Kidney (tissue), 22 donors: ENCODE data around the gene RUFY4. TPM values are rescaled to one million over a fixed set of nuclear protein-coding genes. Genes with fewer than 3 reads are reported as not detected.
"Not testable (repeated sequence)": the region's sequence is repeated elsewhere in the genome, so short reads cannot be mapped to it uniquely, and the experiment has no call there.

ENCODE experiments used
- DNase-seq, 5 donors: peaks; one replicate each; pipeline ENCODE4 v3.0.0-alpha.2; 2013 to 2020
- FAIRE-seq: peaks from 2 replicates; lab custom pipeline; 2012; peaks lifted over from hg19 to GRCh38; lab: Jason Lieb, UNC
- H3K27ac ChIP-seq, 2 donors: one replicate each; pipeline ENCODE4 v1.7.0; 2013; ENCODE audit warnings: low read depth in 2 of 2, low read length in 2 of 2, inconsistent platforms in 1 of 2
- H3K27me3 ChIP-seq: one replicate; pipeline ENCODE4 v1.7.1; 2013; ENCODE audit warnings: low read length, inconsistent platforms; ENCODE audit not compliant: control insufficient read depth, insufficient read depth
- H3K36me3 ChIP-seq, 3 donors: one replicate each; pipeline versions ENCODE4 v1.7.0 to v1.7.1; 2013; ENCODE audit warnings: low read length in 3 of 3, control low read depth in 1 of 3, inconsistent platforms in 1 of 3; ENCODE audit not compliant: insufficient read depth in 3 of 3, control insufficient read depth in 2 of 3
- H3K4me1 ChIP-seq, 3 donors: one replicate each; pipeline versions ENCODE4 v1.7.0 to v1.7.1; 2013; ENCODE audit warnings: low read length in 3 of 3, inconsistent platforms in 1 of 3, low read depth in 1 of 3; ENCODE audit not compliant: control insufficient read depth in 2 of 3, insufficient read depth in 2 of 3
- H3K4me3 ChIP-seq, 3 donors: one replicate each; pipeline versions ENCODE4 v1.7.0 to v1.8.1; 2013; ENCODE audit warnings: low read length in 3 of 3, control low read depth in 1 of 3, inconsistent platforms in 1 of 3
- H3K9ac ChIP-seq, 3 donors: one replicate each; pipeline versions ENCODE4 v1.7.0 to v1.7.1; 2013; ENCODE audit warnings: low read length in 3 of 3, control low read depth in 1 of 3, inconsistent platforms in 1 of 3
- H3K9me3 ChIP-seq, 3 donors: one replicate each; pipeline versions ENCODE4 v1.7.0 to v1.7.1; 2013; ENCODE audit warnings: low read length in 3 of 3, control low read depth in 1 of 3, inconsistent platforms in 1 of 3; ENCODE audit not compliant: control insufficient read depth in 2 of 3, insufficient read depth in 1 of 3
- CTCF ChIP-seq: IDR thresholded peaks from 3 replicates; pipeline ENCODE4 v1.5.1; 2012; ENCODE audit warnings: mild to moderate bottlenecking, moderate library complexity, borderline replicate concordance; ENCODE audit not compliant: insufficient read depth; ENCODE audit errors: extremely low read depth
- intact Hi-C: fragments of 100-400 bp; cut with DNase I; formaldehyde crosslinking; loops from one replicate; pipeline ENCODE4 v1.11.1; 2022
- long read RNA-seq, 10 donors: library from polyadenylated mRNA in 1 of 10; unstranded in 1 of 10; transcript quantifications; one replicate each; pipeline ENCODE4 v2.0.0 and lab custom pipeline, GENCODE V29; 2021 to 2026
- polyA plus RNA-seq: library from polyadenylated mRNA; stranded (reverse); fragments of 350-450 nt; fragmentation: Illumina TruSeq; extraction: RNeasy Lipid Tissue Mini Kit (QIAGEN cat#74804); gene quantifications from one replicate; pipeline ENCODE4 v1.2.3, GENCODE V29; 2014; ENCODE audit warnings: low read depth, low replicate concordance; ENCODE audit not compliant: insufficient read depth
- total RNA-seq: library from RNA; stranded (reverse); fragmentation: NEBNext Ultra II Directional; extraction: Animal tissue kit (Norgen Biotek cat#: 25700); gene quantifications from one replicate; pipeline ENCODE4 v1.2.1, GENCODE V29; 2021
- donor health status: control.
- donor health status: control.
- donor health status: control.
- donor health status: control.
- donor health status: control.
- donor health status: DM: yes; HTN: yes; CAD: no.
- donor health status: Normal renal cell carcinoma (clear cell type).

Gene RUFY4
- total RNA-seq (0.69 TPM), polyA plus RNA-seq (not detected)
- long read RNA-seq, donor 1, result 0 reads
- long read RNA-seq, donor 2, result 0 reads
- long read RNA-seq, donor 3, result 0 reads
- long read RNA-seq, donor 4, result 0 reads
- long read RNA-seq, donor 5, result 0 reads
- long read RNA-seq, donor 6, result 0 reads
- long read RNA-seq, donor 7, result 0 reads
- long read RNA-seq, donor 8, result 0 reads
- long read RNA-seq, donor 9, result 0 reads
- long read RNA-seq, donor 10, result 0 reads

GRCh38 chr2:218068721-218069334, at the start of gene RUFY4:
Gene RUFY4, plus strand, starts transcription at chr2:218069253. Its CDS starts 1,353 bp downstream, at chr2:218070606.
- H3K9me3 ChIP-seq, H3K27ac ChIP-seq, H3K4me1 ChIP-seq, H3K27me3 ChIP-seq, H3K36me3 ChIP-seq, H3K9ac ChIP-seq, FAIRE-seq, intact Hi-C loops: not testable (repeated sequence)
- H3K4me3 ChIP-seq, result peak within 1 kb of the TSS in 2 of 3 donors; percentile 51 to 52
- TF ChIP-seq CTCF, result peak; percentile 82
- DNase-seq, result peak in 4 of 5 donors; percentile 73 to 89 (median 84)

- FAIRE-seq, result no peak
These were observed 49.5 kb upstream of the RUFY4 start for GRCh38 chr2:218019411-218020060.

GRCh38 chr2:218020281-218020680, 48.8 kb upstream of the RUFY4 start:
- no peaks in the 10 kb centered on the region for H3K4me1 ChIP-seq
- no peak for FAIRE-seq
- DNase-seq, result peak in 1 of 5 donors; percentile 23

More at GRCh38 chr2:218019411-218020060, 49.5 kb upstream of the RUFY4 start:
- Histone ChIP-seq H3K9me3 (no peaks in the 10 kb centered on the region), H3K4me1 (no peaks in the 10 kb centered on the region), H3K27me3 (no peaks in the 10 kb centered on the region), H3K27ac (no peak overlapping the region), H3K9ac (no peak overlapping the region), H3K36me3 (no peaks in the 10 kb centered on the region), H3K4me3 (no peak overlapping the region)
- intact Hi-C loops, result no loop called here
- TF ChIP-seq CTCF, result no peak
- DNase-seq, result peak in 2 of 5 donors; percentile 19 to 33

More at GRCh38 chr2:218020281-218020680, 48.8 kb upstream of the RUFY4 start:
- H3K27ac ChIP-seq, result no peak overlapping the region
- H3K9ac ChIP-seq, result no peak overlapping the region
- no peak for TF ChIP-seq CTCF
- intact Hi-C loops, result no loop called here
- H3K9me3 ChIP-seq, result no peaks in the 10 kb centered on the region
- H3K4me3 ChIP-seq, result no peak overlapping the region
- no peaks in the 10 kb centered on the region for H3K36me3 ChIP-seq
- H3K27me3 ChIP-seq, result no peaks in the 10 kb centered on the region
